ENCODE measurements around the gene PAK3. TPM values are rescaled to one million over a fixed set of nuclear protein-coding genes. Genes with fewer than 3 reads are reported as not detected.

The PAK3 gene
- total RNA-seq, 4 donors from 2014 or later: 1.3 to 7.0 (median 4.0) TPM

- intact Hi-C loops (cut with DNase I; ENCODE audit: low total_unique reads): no loop called here
- 77 to 84% methylated on average over 6 of the region's 6 CpGs for WGBS, 2 donors
- no peak for DNase-seq (ENCODE audit: low spot score in 2 of 2)
- no peak overlapping the region for H3K4me3 ChIP-seq (ENCODE audit: low read depth, poor library complexity, severe bottlenecking)
- TF ChIP-seq CTCF (IDR thresholded peaks at IDR 0.05): no peak
- TF ChIP-seq POLR2A (IDR thresholded peaks at IDR 0.05): no peak
Measured at GRCh38 chrX:111123125-111123524, 27.1 kb downstream of the PAK3 start.

GRCh38 chrX:111123606-111124179 lies 27.7 kb downstream of the PAK3 start:
- intact Hi-C loops (cut with DNase I; ENCODE audit: low total_unique reads): no loop called here
- no peak overlapping the region for H3K4me3 ChIP-seq (ENCODE audit: low read depth, poor library complexity, severe bottlenecking)
- WGBS, 2 donors: 54 to 89% methylated on average over 2 of the region's 2 CpGs
- TF ChIP-seq CTCF (IDR thresholded peaks at IDR 0.05): no peak
- TF ChIP-seq POLR2A (IDR thresholded peaks at IDR 0.05): no peak
- no peak for DNase-seq (ENCODE audit: low spot score in 2 of 2)

GRCh38 chrX:111124418-111124817 lies 28.4 kb downstream of the PAK3 start:
- intact Hi-C loops (cut with DNase I; ENCODE audit: low total_unique reads): no loop called here
- no peak for DNase-seq (ENCODE audit: low spot score in 2 of 2)
- no peak overlapping the region for H3K4me3 ChIP-seq (ENCODE audit: low read depth, poor library complexity, severe bottlenecking)
- 58 to 80% methylated on average over 2 of the region's 2 CpGs for WGBS, 2 donors
- TF ChIP-seq CTCF (IDR thresholded peaks at IDR 0.05) (no peak), POLR2A (IDR thresholded peaks at IDR 0.05) (no peak)

- H3K4me3 ChIP-seq (ENCODE audit: low read depth, poor library complexity, severe bottlenecking): no peak overlapping the region
- DNase-seq (ENCODE audit: low spot score in 2 of 2): no peak
- no peak for TF ChIP-seq POLR2A (IDR thresholded peaks at IDR 0.05)
- no peak for TF ChIP-seq CTCF (IDR thresholded peaks at IDR 0.05)
- intact Hi-C loops (cut with DNase I; ENCODE audit: low total_unique reads): no loop called here
Measured at GRCh38 chrX:111127038-111127437, 31.0 kb downstream of the PAK3 start.

- TF ChIP-seq POLR2A (IDR thresholded peaks at IDR 0.05) (no peak), CTCF (IDR thresholded peaks at IDR 0.05) (no peak)
- H3K4me3 ChIP-seq (ENCODE audit: low read depth, poor library complexity, severe bottlenecking): no peak overlapping the region
- no peak for DNase-seq (ENCODE audit: low spot score in 2 of 2)
- 83 to 100% methylated on average over 1 of the region's 1 CpG for WGBS, 2 donors
- intact Hi-C loops (cut with DNase I; ENCODE audit: low total_unique reads): no loop called here
Measured at GRCh38 chrX:111129921-111130320, 33.9 kb downstream of the PAK3 start.

GRCh38 chrX:111131572-111131971 lies 35.6 kb downstream of the PAK3 start:
- TF ChIP-seq CTCF (IDR thresholded peaks at IDR 0.05) (no peak), POLR2A (IDR thresholded peaks at IDR 0.05) (no peak)
- no peak overlapping the region for H3K4me3 ChIP-seq (ENCODE audit: low read depth, poor library complexity, severe bottlenecking)
- intact Hi-C loops (cut with DNase I; ENCODE audit: low total_unique reads): no loop called here
- DNase-seq (ENCODE audit: low spot score in 2 of 2): no peak
